CD14-positive monocyte (primary cell): ENCODE results near the gene GATAD2A. TPM values are rescaled to one million over a fixed set of nuclear protein-coding genes. Genes with fewer than 3 reads are reported as not detected.
A peak's percentile ranks its signal among the peaks of the same experiment; 100 is the strongest.

Experiments used
- DNase-seq, 3 donors: peaks; one replicate each; pipeline ENCODE4 v3.0.0-alpha.2; 2011 to 2022
- H2AFZ ChIP-seq: 2 replicates; pipeline ENCODE4 v1.6.0; 2012; ENCODE audit warnings: mild to moderate bottlenecking, low read depth, low read length, inconsistent platforms; ENCODE audit not compliant: insufficient read depth, poor library complexity, severe bottlenecking
- H3K27ac ChIP-seq, 2 donors: 1 replicate in 1 of 2; 2 replicates in 1 of 2; pipeline ENCODE4 v1.5.1; 2012 to 2013; ENCODE audit warnings: low read length in 2 of 2, control low read depth in 1 of 2, inconsistent platforms in 1 of 2, low read depth in 1 of 2, mild to moderate bottlenecking in 1 of 2
- H3K27me3 ChIP-seq, 2 donors: one replicate each; pipeline versions ENCODE4 v1.6.0 to v1.6.1; 2011 to 2013; ENCODE audit warnings: low read length in 2 of 2; ENCODE audit not compliant: control insufficient read depth in 2 of 2, insufficient read depth in 2 of 2
- H3K36me3 ChIP-seq, 2 donors: replicated peaks in 1 of 2; 1 replicate in 1 of 2; 2 replicates in 1 of 2; pipeline versions ENCODE4 v1.5.1 to v1.6.1; 2012 to 2013; ENCODE audit warnings: low read length in 2 of 2, control low read depth in 1 of 2, inconsistent platforms in 1 of 2, mild to moderate bottlenecking in 1 of 2; ENCODE audit not compliant: insufficient read depth in 2 of 2, control insufficient read depth in 1 of 2
- H3K4me1 ChIP-seq, 2 donors: 1 replicate in 1 of 2; 2 replicates in 1 of 2; pipeline versions ENCODE4 v1.5.1 to v1.6.1; 2012 to 2013; ENCODE audit warnings: low read length in 2 of 2, control low read depth in 1 of 2, inconsistent platforms in 1 of 2, mild to moderate bottlenecking in 1 of 2, moderate library complexity in 1 of 2; ENCODE audit not compliant: insufficient read depth in 2 of 2, control insufficient read depth in 1 of 2
- H3K4me2 ChIP-seq: replicated peaks from 2 replicates; pipeline ENCODE3; 2012; ENCODE audit warnings: low read length, moderate library complexity, mild to moderate bottlenecking; ENCODE audit not compliant: poor library complexity, severe bottlenecking; ENCODE audit errors: extremely low read depth
- H3K4me3 ChIP-seq, 3 experiments: fragments of 200-600 bp in 1 of 3; sonication (generic) in 1 of 3; replicated peaks in 1 of 3; 1 replicate in 2 of 3; 2 replicates in 1 of 3; pipeline ENCODE4 v1.5.1; 2011 to 2013; ENCODE audit warnings: low read length in 3 of 3, mild to moderate bottlenecking in 3 of 3, control low read depth in 2 of 3, low read depth in 2 of 3, inconsistent platforms in 1 of 3, moderate library complexity in 1 of 3
- H3K79me2 ChIP-seq: 2 replicates; pipeline ENCODE4 v1.6.0; 2012; ENCODE audit warnings: mild to moderate bottlenecking, control low read depth, inconsistent platforms, low read length, moderate library complexity; ENCODE audit not compliant: insufficient read depth
- H3K9ac ChIP-seq: 2 replicates; pipeline ENCODE4 v1.6.0; 2017; ENCODE audit warnings: low read length, mild to moderate bottlenecking; ENCODE audit not compliant: insufficient read depth, poor library complexity, severe bottlenecking
- H3K9me3 ChIP-seq, 2 donors: replicated peaks in 1 of 2; 1 replicate in 1 of 2; 2 replicates in 1 of 2; pipeline versions ENCODE4 v1.5.1 to v1.6.1; 2012 to 2013; ENCODE audit warnings: low read length in 2 of 2, control low read depth in 1 of 2; ENCODE audit not compliant: control insufficient read depth in 1 of 2, insufficient read depth in 1 of 2
- H4K20me1 ChIP-seq: 2 replicates; pipeline ENCODE4 v1.6.0; 2012; ENCODE audit warnings: mild to moderate bottlenecking, low read length, control low read depth, moderate library complexity; ENCODE audit not compliant: insufficient read depth
- H3K27ac Mint-ChIP-seq, 7 donors: one replicate each; pipeline ENCODE4 v1.8.0; 2020; ENCODE audit warnings: mild to moderate bottlenecking in 7 of 7, mixed read lengths in 7 of 7, moderate library complexity in 6 of 7, inconsistent platforms in 2 of 7
- H3K27me3 Mint-ChIP-seq, 3 donors: one replicate each; pipeline ENCODE4 v1.8.0; 2021 to 2022; ENCODE audit warnings: low read depth in 3 of 3, mild to moderate bottlenecking in 3 of 3, mixed read lengths in 3 of 3, moderate library complexity in 3 of 3, inconsistent platforms in 1 of 3
- H3K36me3 Mint-ChIP-seq, 2 donors: one replicate each; pipeline ENCODE4 v1.8.0; 2020; ENCODE audit warnings: mixed read lengths in 2 of 2, inconsistent platforms in 1 of 2, mild to moderate bottlenecking in 1 of 2
- H3K4me1 Mint-ChIP-seq: one replicate; pipeline ENCODE4 v1.8.0; 2020; ENCODE audit warnings: mild to moderate bottlenecking, mixed read lengths
- H3K4me3 Mint-ChIP-seq, 2 donors: one replicate each; pipeline ENCODE4 v1.8.0; 2020; ENCODE audit warnings: mild to moderate bottlenecking in 2 of 2, mixed read lengths in 2 of 2, moderate library complexity in 1 of 2
- H3K9me3 Mint-ChIP-seq, 7 donors: one replicate each; pipeline ENCODE4 v1.8.0; 2020 to 2022; ENCODE audit warnings: mixed read lengths in 7 of 7, mild to moderate bottlenecking in 6 of 7, moderate library complexity in 6 of 7, inconsistent platforms in 2 of 7
- WGBS: methylation state at CpG from one replicate; pipeline ENCODE4 v1.1.5; 2013; ENCODE audit warnings: missing lambda C conversion rate; ENCODE audit not compliant: insufficient coverage; 5-methylcytosine and 5-hydroxymethylcytosine counted together
- intact Hi-C, 2 donors: fragments of 100-400 bp; cut with micrococcal nuclease; formaldehyde crosslinking; loops; one replicate each; pipeline versions ENCODE4 v1.15.0 to v1.15.1; 2023
- polyA plus RNA-seq, 3 donors: library from polyadenylated mRNA; depleted of rRNA in 1 of 3; unstranded in 2 of 3; stranded (reverse) in 1 of 3; fragments of 300-500 nt in 2 of 3; fragments of >200 nt in 1 of 3; fragmentation: Illumina TruSeq in 2 of 3; gene quantifications; 1 replicate in 2 of 3; 2 replicates in 1 of 3; pipeline ENCODE4 v1.2.3, GENCODE V29; 2012 to 2021
- small RNA-seq: library from RNA; depleted of rRNA; stranded (forward); fragments of <200 nt; gene quantifications from one replicate; pipeline ENCODE3, GENCODE V24; 2012; ENCODE audit warnings: low read depth; ENCODE audit not compliant: insufficient read length
- TF ChIP-seq, protein P1 (sequence below): fragments of 200-600 bp; IDR thresholded peaks from one replicate; pipeline ENCODE4 v1.8.0; 2022; ENCODE audit warnings: antibody characterized with exemption, mild to moderate bottlenecking

The GATAD2A gene
- polyA plus RNA-seq, 3 donors: 8.0 to 35.9 (median 8.7) TPM

DNA sequence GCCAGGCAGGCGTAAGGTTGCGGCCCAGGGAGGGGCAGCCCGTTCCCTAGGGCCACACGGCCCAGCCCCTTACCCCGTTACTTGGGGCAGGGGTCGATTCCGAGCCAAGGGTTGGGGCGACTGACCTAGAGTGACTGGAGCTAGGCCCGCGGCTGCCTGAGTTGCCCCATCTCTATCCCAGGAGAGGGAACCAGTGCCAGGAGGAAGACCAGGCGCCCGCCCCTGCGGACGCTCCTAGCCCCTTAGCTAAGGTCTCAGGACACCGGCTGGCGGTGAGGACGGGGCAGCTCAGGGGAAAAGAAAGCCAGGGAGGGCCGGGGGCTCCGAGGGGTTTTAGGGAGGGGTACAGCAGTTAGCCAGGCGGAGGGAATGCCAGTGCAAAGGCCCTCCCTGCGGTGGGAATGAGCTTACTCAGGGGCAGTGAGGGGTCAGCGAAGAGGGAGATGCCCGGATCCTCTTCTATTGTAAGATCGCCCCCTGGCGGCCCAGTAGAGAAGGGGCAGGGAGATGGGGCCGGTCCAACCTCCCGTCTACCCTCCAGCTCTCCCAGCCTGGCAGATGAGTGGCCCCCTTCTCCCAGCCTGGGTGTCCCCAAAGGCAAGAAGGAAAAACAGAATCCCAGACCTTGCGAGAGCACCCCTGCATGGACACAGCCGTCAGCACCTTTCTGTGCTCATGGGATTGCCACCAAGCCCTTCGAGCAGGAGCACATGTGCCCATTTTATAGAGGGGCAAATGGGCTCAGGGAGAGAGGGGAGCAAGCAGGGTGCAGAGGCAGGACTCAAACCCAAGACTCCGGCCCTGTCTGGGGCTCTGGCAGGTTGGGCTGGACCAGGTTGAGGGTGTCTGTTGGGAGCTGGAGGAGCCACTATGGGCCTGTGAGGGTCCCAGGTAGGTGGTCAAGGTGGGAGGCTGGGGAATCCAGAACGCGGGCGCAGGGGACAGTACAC, 148.9 kb downstream of the GATAD2A start:
- H3K4me1 ChIP-seq: peaks cover 0 to 1% of the 10 kb centered on the region in 2 donors
- H3K4me3 Mint-ChIP-seq: no peak overlapping the region
- H3K9me3 ChIP-seq: peaks cover 0 to 6% of the 10 kb centered on the region in 2 donors
- intact Hi-C loops: no loop called here
- H3K9me3 Mint-ChIP-seq: peaks cover 0 to 6% (median 5%) of the 10 kb centered on the region in 7 donors
- TF ChIP-seq, protein P1, sequence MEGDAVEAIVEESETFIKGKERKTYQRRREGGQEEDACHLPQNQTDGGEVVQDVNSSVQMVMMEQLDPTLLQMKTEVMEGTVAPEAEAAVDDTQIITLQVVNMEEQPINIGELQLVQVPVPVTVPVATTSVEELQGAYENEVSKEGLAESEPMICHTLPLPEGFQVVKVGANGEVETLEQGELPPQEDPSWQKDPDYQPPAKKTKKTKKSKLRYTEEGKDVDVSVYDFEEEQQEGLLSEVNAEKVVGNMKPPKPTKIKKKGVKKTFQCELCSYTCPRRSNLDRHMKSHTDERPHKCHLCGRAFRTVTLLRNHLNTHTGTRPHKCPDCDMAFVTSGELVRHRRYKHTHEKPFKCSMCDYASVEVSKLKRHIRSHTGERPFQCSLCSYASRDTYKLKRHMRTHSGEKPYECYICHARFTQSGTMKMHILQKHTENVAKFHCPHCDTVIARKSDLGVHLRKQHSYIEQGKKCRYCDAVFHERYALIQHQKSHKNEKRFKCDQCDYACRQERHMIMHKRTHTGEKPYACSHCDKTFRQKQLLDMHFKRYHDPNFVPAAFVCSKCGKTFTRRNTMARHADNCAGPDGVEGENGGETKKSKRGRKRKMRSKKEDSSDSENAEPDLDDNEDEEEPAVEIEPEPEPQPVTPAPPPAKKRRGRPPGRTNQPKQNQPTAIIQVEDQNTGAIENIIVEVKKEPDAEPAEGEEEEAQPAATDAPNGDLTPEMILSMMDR: peak; percentile 88
- no peaks in the 10 kb centered on the region for H3K36me3 Mint-ChIP-seq
- H3K9ac ChIP-seq: no peak overlapping the region
- no peak overlapping the region for H3K27ac ChIP-seq
- no peak overlapping the region for H3K4me3 ChIP-seq
- H3K79me2 ChIP-seq: no peaks in the 10 kb centered on the region
- H3K27ac Mint-ChIP-seq: no peak overlapping the region
- no peak overlapping the region for H3K4me2 ChIP-seq
- no peaks in the 10 kb centered on the region for H3K27me3 ChIP-seq
- peaks cover 1% of the 10 kb centered on the region for H3K4me1 Mint-ChIP-seq
- H4K20me1 ChIP-seq: no peaks in the 10 kb centered on the region
- 75% methylated on average over 33 of the region's 34 CpGs for WGBS
- H3K36me3 ChIP-seq: no peaks in the 10 kb centered on the region
- H3K27me3 Mint-ChIP-seq: peaks cover 2 to 6% (median 3%) of the 10 kb centered on the region in 3 donors
- H2AFZ ChIP-seq: peak overlapping the region; percentile 11
- peak; percentile 39 to 68 (median 61) for DNase-seq

GRCh38 chr19:19558055-19558454, 152.6 kb downstream of the GATAD2A start:
- Mint-ChIP-seq H3K9me3 (no peaks in the 10 kb centered on the region), H3K27me3 (peaks cover 0 to 10% (median 3%) of the 10 kb centered on the region in 3 donors), H3K4me3 (no peak overlapping the region), H3K27ac (peak overlapping the region in 1 of 7 donors; percentile 43), H3K4me1 (peaks cover 6% of the 10 kb centered on the region), H3K36me3 (no peaks in the 10 kb centered on the region)
- H4K20me1 ChIP-seq: no peaks in the 10 kb centered on the region
- H3K4me3 ChIP-seq: no peak overlapping the region
- no peaks in the 10 kb centered on the region for H3K79me2 ChIP-seq
- no peaks in the 10 kb centered on the region for H3K9me3 ChIP-seq
- H3K36me3 ChIP-seq: no peaks in the 10 kb centered on the region
- TF ChIP-seq, protein P1: no peak
- WGBS: 88% methylated on average over 13 of the region's 15 CpGs
- peaks cover 0 to 3% of the 10 kb centered on the region in 2 donors for H3K4me1 ChIP-seq
- H3K27ac ChIP-seq: no peak overlapping the region
- H3K9ac ChIP-seq: no peak overlapping the region
- no peak for DNase-seq
- no peak overlapping the region for H3K4me2 ChIP-seq
- intact Hi-C loops: no loop called here
- H2AFZ ChIP-seq: no peak overlapping the region
- H3K27me3 ChIP-seq: no peaks in the 10 kb centered on the region

Small RNA genes lying within 50 kb of the gene (small RNA-seq; reads per million reads assigned to genes)
- not detected for gene MIR640

Other genes starting within 250 kb of the GATAD2A start
- 1 to 10 TPM in 1 of 3 donors, under 1 TPM in 2; 0.15 to 1.8 (median 0.30) TPM for gene MEF2B, start 235.4 kb upstream of the GATAD2A start, polyA plus RNA-seq
- gene BORCS8, start 213.5 kb upstream of the GATAD2A start, polyA plus RNA-seq: 10 to 100 TPM; 31.6 to 44.1 (median 36.5) TPM
- 10 to 100 TPM; 62.2 to 98.2 (median 66.6) TPM for gene RFXANK, start 213.4 kb upstream of the GATAD2A start, polyA plus RNA-seq
- 1 to 10 TPM; 6.4 to 7.8 (median 6.4) TPM for gene NR2C2AP, start 202.3 kb upstream of the GATAD2A start, polyA plus RNA-seq
- not detected for gene NCAN, start 193.7 kb upstream of the GATAD2A start, polyA plus RNA-seq
- not detected for gene TM6SF2, start 132.4 kb upstream of the GATAD2A start, polyA plus RNA-seq
- 10 to 100 TPM; 17.4 to 38.8 (median 18.1) TPM for gene SUGP1, start 85.2 kb upstream of the GATAD2A start, polyA plus RNA-seq
- gene MAU2, start 84.8 kb upstream of the GATAD2A start, polyA plus RNA-seq: 10 to 100 TPM in 2 of 3 donors, 1 to 10 TPM in 1; 7.4 to 68.4 (median 14.5) TPM
- gene TSSK6, start 109.9 kb downstream of the GATAD2A start, polyA plus RNA-seq: under 1 TPM in 2 of 3 donors, not detected in 1; 0.27 to 0.80 TPM
- gene NDUFA13, start 110.5 kb downstream of the GATAD2A start, polyA plus RNA-seq: 100 to 1,000 TPM in 2 of 3 donors, 10 to 100 TPM in 1; 86.7 to 433 (median 361) TPM
- 1 to 10 TPM in 1 of 3 donors, not detected in 2; 2.3 TPM for gene YJEFN3, start 123.2 kb downstream of the GATAD2A start, polyA plus RNA-seq
- gene CILP2, start 132.6 kb downstream of the GATAD2A start, polyA plus RNA-seq: under 1 TPM in 1 of 3 donors, not detected in 2; 0.04 TPM
- 1 to 10 TPM in 1 of 3 donors, not detected in 2; 2.4 TPM for gene PBX4, start 213.0 kb downstream of the GATAD2A start, polyA plus RNA-seq
- gene LPAR2, start 222.5 kb downstream of the GATAD2A start, polyA plus RNA-seq: 100 to 1,000 TPM in 1 of 3 donors, 1 to 10 TPM in 2; 1.9 to 108 (median 2.2) TPM
- 10 to 100 TPM; 41.4 to 91.4 (median 75.1) TPM for gene GMIP, start 238.0 kb downstream of the GATAD2A start, polyA plus RNA-seq